Skeletal muscle tissue (tissue), 4 donors: ENCODE results near the gene RNF145. TPM values are rescaled to one million over a fixed set of nuclear protein-coding genes. Genes with fewer than 3 reads are reported as not detected.

Experiments used
- H3K27ac ChIP-seq: one replicate; pipeline ENCODE4 v1.7.0; 2013; ENCODE audit warnings: mild to moderate bottlenecking, low read depth, low read length, inconsistent platforms
- H3K27me3 ChIP-seq, 3 donors: one replicate each; pipeline ENCODE4 v1.7.0; 2013; ENCODE audit warnings: low read length in 3 of 3; ENCODE audit not compliant: control insufficient read depth in 3 of 3, insufficient read depth in 3 of 3
- H3K36me3 ChIP-seq, 3 donors: one replicate each; pipeline ENCODE4 v1.7.0; 2013; ENCODE audit warnings: low read length in 3 of 3; ENCODE audit not compliant: control insufficient read depth in 3 of 3, insufficient read depth in 3 of 3
- H3K4me1 ChIP-seq, 3 donors: one replicate each; pipeline ENCODE4 v1.7.0; 2013; ENCODE audit warnings: low read length in 3 of 3, mild to moderate bottlenecking in 3 of 3; ENCODE audit not compliant: control insufficient read depth in 3 of 3, insufficient read depth in 3 of 3
- H3K4me3 ChIP-seq, 3 donors: one replicate each; pipeline ENCODE4 v1.7.0; 2013; ENCODE audit warnings: low read length in 3 of 3
- H3K9ac ChIP-seq, 3 donors: one replicate each; pipeline ENCODE4 v1.7.0; 2013; ENCODE audit warnings: low read length in 3 of 3, mild to moderate bottlenecking in 3 of 3, moderate library complexity in 2 of 3, low read depth in 1 of 3
- H3K9me3 ChIP-seq, 3 donors: one replicate each; pipeline ENCODE4 v1.7.0; 2013; ENCODE audit warnings: low read length in 3 of 3; ENCODE audit not compliant: control insufficient read depth in 3 of 3
- total RNA-seq: library from RNA; depleted of rRNA; stranded (reverse); fragments of >200 nt; gene quantifications from one replicate; pipeline ENCODE4 v1.2.3, GENCODE V29; 2014
- donor health status: Osteomylitis.

RNF145 gene, protein sequence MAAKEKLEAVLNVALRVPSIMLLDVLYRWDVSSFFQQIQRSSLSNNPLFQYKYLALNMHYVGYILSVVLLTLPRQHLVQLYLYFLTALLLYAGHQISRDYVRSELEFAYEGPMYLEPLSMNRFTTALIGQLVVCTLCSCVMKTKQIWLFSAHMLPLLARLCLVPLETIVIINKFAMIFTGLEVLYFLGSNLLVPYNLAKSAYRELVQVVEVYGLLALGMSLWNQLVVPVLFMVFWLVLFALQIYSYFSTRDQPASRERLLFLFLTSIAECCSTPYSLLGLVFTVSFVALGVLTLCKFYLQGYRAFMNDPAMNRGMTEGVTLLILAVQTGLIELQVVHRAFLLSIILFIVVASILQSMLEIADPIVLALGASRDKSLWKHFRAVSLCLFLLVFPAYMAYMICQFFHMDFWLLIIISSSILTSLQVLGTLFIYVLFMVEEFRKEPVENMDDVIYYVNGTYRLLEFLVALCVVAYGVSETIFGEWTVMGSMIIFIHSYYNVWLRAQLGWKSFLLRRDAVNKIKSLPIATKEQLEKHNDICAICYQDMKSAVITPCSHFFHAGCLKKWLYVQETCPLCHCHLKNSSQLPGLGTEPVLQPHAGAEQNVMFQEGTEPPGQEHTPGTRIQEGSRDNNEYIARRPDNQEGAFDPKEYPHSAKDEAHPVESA
- 44.9 TPM for total RNA-seq

DNA sequence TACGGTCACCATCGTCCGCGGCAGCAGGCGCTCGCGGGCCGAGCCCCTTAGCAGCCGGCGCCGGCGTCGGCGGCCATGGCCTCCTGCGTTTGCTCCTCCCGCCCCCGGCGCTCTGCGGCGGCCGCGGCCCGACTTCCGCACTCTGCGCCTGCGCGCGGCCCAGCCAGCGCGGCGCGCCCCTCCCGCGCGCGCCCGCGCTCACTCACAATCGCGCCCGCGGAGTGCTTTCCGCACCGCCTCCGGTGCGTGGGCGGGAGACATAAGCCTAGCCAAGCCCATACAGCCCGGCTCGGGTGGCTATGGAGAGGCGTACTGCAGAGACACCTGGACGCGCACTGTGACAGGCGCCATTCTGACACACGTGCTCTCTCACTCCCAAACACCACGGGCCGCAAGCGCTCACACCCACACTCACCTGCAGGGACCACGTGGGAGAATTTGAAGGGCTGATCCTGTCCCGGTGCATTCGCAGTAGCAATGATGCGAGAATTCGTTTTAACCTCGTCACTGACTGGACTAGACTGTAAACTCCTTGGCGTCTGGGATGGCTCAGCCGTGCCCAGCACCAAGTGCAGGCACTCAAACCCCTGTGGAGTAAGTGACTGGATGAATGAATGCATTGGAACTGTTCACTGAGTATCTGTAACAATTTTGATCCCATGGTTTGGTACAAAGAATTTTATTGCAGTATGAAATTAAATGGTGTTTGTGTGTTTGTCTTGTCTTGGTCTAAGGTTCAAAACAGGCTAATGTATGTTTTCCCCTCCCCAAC lies at the start of gene RNF145:
RNF145 (minus strand) TSS at position 116 of the 772 bp plus-strand sequence. CDS start 5,936 bp downstream, outside the sequence.
- no peaks in the 10 kb centered on the region for H3K36me3 ChIP-seq
- peak within 1 kb of the TSS; percentile 82 to 97 (median 83) for H3K9ac ChIP-seq
- peak within 1 kb of the TSS; percentile 91 for H3K27ac ChIP-seq
- no peaks in the 10 kb centered on the region for H3K9me3 ChIP-seq
- peaks cover 4 to 19% (median 7%) of the 10 kb centered on the region in 3 donors for H3K4me1 ChIP-seq
- H3K4me3 ChIP-seq = peak within 1 kb of the TSS; percentile 86 to 93 (median 93)
- no peaks in the 10 kb centered on the region for H3K27me3 ChIP-seq

GRCh38 chr5:159258361-159258760 lies 49.0 kb upstream of the RNF145 start:
- H3K4me1 ChIP-seq = peaks cover 6 to 8% (median 7%) of the 10 kb centered on the region in 3 donors
- H3K27ac ChIP-seq = no peak overlapping the region
- no peak overlapping the region for H3K4me3 ChIP-seq
- no peak overlapping the region for H3K9ac ChIP-seq
- peaks cover 0 to 4% (median 0%) of the 10 kb centered on the region in 3 donors for H3K36me3 ChIP-seq
- H3K27me3 ChIP-seq = peaks cover 0 to 4% (median 0%) of the 10 kb centered on the region in 3 donors
- no peaks in the 10 kb centered on the region for H3K9me3 ChIP-seq

- peaks cover 0 to 4% (median 0%) of the 10 kb centered on the region in 3 donors for H3K27me3 ChIP-seq
- H3K27ac ChIP-seq = no peak overlapping the region
- no peaks in the 10 kb centered on the region for H3K9me3 ChIP-seq
- H3K4me1 ChIP-seq = peaks cover 6 to 8% (median 7%) of the 10 kb centered on the region in 3 donors
- no peak overlapping the region for H3K4me3 ChIP-seq
- H3K9ac ChIP-seq = no peak overlapping the region
- peaks cover 0 to 2% (median 0%) of the 10 kb centered on the region in 3 donors for H3K36me3 ChIP-seq
Measured at GRCh38 chr5:159257629-159258283, 48.4 kb upstream of the RNF145 start.

DNA sequence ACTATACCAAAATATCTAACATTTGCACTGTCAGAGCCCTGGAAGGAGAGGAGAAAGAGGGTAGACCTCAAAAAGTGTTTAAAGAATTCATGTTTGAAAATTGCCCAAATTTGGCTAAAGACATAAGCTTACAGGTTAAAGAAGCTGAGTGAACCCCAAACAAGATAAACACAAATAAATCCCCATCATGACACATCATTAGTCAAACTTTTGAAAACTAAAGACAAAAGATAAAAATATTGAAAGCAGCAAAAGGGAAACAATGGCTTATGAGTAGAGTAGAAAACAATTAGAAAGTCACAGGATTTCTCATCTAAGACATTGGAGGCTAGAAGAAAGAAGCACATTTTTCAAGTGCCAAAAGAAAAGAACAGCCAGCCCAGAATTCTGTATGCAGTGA lies 47.7 kb upstream of the RNF145 start:
- no peak overlapping the region for H3K4me3 ChIP-seq

DNA sequence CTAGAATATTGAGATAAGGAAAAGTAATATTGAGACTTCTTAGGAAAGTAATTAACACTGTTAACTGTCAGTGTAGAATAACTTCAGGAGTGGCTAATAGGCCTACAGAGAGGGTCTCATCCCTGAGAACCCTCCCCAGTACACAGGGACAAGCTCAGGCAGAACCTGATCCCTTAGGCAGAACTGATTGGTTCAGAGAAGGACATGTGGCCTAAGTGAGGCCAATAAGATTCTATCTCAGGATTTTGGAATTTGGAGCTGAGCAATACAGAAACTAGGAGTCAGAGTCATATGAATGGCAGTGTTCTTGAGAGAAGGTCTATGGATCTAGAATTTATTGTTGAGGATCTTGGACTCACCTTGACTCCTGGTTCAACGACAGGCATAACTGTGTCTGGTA lies 42.8 kb upstream of the RNF145 start:
- no peak overlapping the region for H3K27ac ChIP-seq
- peaks cover 0 to 9% (median 3%) of the 10 kb centered on the region in 3 donors for H3K27me3 ChIP-seq
- H3K9me3 ChIP-seq = no peaks in the 10 kb centered on the region
- H3K9ac ChIP-seq = no peak overlapping the region
- no peaks in the 10 kb centered on the region for H3K36me3 ChIP-seq
- H3K4me3 ChIP-seq = no peak overlapping the region
- no peaks in the 10 kb centered on the region for H3K4me1 ChIP-seq

More for the DNA sequence above, 47.7 kb upstream of the RNF145 start:
- Histone ChIP-seq H3K36me3 (no peaks in the 10 kb centered on the region), H3K9ac (no peak overlapping the region), H3K27me3 (peaks cover 0 to 4% (median 0%) of the 10 kb centered on the region in 3 donors), H3K27ac (no peak overlapping the region), H3K4me1 (peaks cover 0 to 3% (median 0%) of the 10 kb centered on the region in 3 donors), H3K9me3 (no peaks in the 10 kb centered on the region)

DNA sequence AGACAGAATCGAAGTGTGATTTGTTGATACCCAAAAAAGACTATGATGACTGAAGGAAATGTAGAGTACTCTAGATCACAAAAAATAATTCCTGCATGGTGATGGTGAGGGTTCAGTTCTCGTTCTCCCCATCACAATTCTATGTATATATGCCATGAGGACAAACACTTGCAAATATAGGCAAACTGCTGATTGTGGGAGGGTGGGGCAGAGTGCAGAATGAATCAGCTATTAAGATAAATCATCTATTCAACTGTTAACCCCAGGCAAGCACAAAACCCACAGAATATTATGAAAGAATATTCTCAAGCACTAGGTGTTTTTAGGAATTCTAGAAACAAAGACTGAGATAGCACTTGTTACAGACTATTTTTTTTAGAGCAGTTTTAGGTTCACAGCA lies 39.8 kb upstream of the RNF145 start:
- no peaks in the 10 kb centered on the region for H3K9me3 ChIP-seq
- no peaks in the 10 kb centered on the region for H3K4me1 ChIP-seq
- no peaks in the 10 kb centered on the region for H3K36me3 ChIP-seq
- no peak overlapping the region for H3K4me3 ChIP-seq
- H3K27me3 ChIP-seq = peaks cover 0 to 7% (median 3%) of the 10 kb centered on the region in 3 donors
- no peak overlapping the region for H3K27ac ChIP-seq
- H3K9ac ChIP-seq = no peak overlapping the region

DNA sequence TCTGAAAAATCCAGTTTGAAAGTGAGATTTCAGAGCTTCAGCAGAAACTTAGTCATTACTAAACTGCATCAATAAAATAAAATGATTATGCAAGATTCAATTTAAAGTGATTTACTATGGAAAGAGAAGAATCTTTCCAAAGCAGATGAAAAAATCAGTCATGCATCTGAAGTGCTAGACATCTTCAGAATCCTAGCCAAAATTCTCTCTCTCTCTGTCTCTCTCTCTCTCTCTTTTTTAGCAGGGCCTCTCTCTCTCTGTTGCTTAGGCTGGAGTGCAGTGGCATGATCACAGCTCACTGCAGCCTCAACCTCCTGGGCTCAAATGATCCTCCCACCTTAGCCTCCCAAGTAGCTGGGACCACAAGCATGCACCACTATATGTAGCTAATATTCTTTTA lies 35.5 kb upstream of the RNF145 start:
- H3K4me3 ChIP-seq = no peak overlapping the region
- no peak overlapping the region for H3K9ac ChIP-seq

GRCh38 chr5:159244163-159244562 lies 34.8 kb upstream of the RNF145 start:
- Histone ChIP-seq H3K9me3 (no peaks in the 10 kb centered on the region), H3K36me3 (no peaks in the 10 kb centered on the region), H3K9ac (no peak overlapping the region), H3K27me3 (peaks cover 0 to 4% (median 0%) of the 10 kb centered on the region in 3 donors), H3K4me1 (peaks cover 0 to 5% (median 0%) of the 10 kb centered on the region in 3 donors), H3K4me3 (no peak overlapping the region), H3K27ac (no peak overlapping the region)

More for the DNA sequence above, 35.5 kb upstream of the RNF145 start:
- no peak overlapping the region for H3K27ac ChIP-seq
- peaks cover 0 to 4% (median 0%) of the 10 kb centered on the region in 3 donors for H3K4me1 ChIP-seq
- no peaks in the 10 kb centered on the region for H3K9me3 ChIP-seq
- peaks cover 0 to 7% (median 3%) of the 10 kb centered on the region in 3 donors for H3K27me3 ChIP-seq
- no peaks in the 10 kb centered on the region for H3K36me3 ChIP-seq

DNA sequence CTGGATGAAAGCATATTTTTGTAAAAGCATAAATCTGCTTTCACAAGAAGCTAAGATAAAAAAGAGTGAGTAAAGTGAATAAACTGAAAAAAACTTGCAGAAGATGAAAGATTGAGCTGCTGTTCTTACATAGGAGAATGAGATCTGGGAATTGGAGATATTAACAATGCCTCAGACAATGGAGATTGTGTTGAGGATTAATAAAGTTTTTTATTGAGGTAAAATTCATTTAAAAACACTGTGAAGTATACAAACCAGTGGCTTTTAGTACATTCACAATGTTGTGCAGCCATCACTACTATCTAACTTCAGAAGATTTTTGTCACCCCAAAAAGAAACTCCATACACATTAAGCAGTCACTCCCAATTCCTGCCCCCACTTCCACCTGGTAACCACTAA lies 34.0 kb upstream of the RNF145 start:
- Histone ChIP-seq H3K36me3 (no peaks in the 10 kb centered on the region), H3K27ac (no peak overlapping the region), H3K27me3 (peaks cover 0 to 4% (median 0%) of the 10 kb centered on the region in 3 donors), H3K4me1 (peaks cover 0 to 5% (median 0%) of the 10 kb centered on the region in 3 donors), H3K9ac (no peak overlapping the region), H3K4me3 (no peak overlapping the region), H3K9me3 (no peaks in the 10 kb centered on the region)
